Lower lobe of right lung (tissue), 2 donors: Measurements from ENCODE around the gene CNTN1. TPM values are rescaled to one million over a fixed set of nuclear protein-coding genes. Genes with fewer than 3 reads are reported as not detected.

ENCODE experiments used
- ATAC-seq, 2 donors: fragments of 200-7000 bp; cut with Tn5 transposase; one replicate each; pipeline ENCODE4 v1.9.1; 2020 to 2022; ENCODE audit warnings: mild to moderate bottlenecking in 2 of 2, moderate library complexity in 2 of 2
- DNase-seq: peaks from one replicate; pipeline ENCODE4 v3.0.0-alpha.2; 2020
- H3K27ac ChIP-seq: fragments of 200-600 bp; one replicate; pipeline ENCODE4 v1.8.0; 2022
- H3K27me3 ChIP-seq: fragments of 200-600 bp; one replicate; pipeline ENCODE4 v1.8.0; 2022; ENCODE audit warnings: low read depth
- H3K36me3 ChIP-seq: fragments of 200-600 bp; one replicate; pipeline ENCODE4 v1.8.0; 2022; ENCODE audit warnings: mild to moderate bottlenecking
- H3K4me1 ChIP-seq: fragments of 200-600 bp; one replicate; pipeline ENCODE4 v1.8.0; 2022
- H3K4me3 ChIP-seq: fragments of 200-600 bp; one replicate; pipeline ENCODE4 v1.8.0; 2022; ENCODE audit warnings: mild to moderate bottlenecking
- H3K9me3 ChIP-seq: fragments of 200-600 bp; one replicate; pipeline ENCODE4 v1.8.0; 2022
- intact Hi-C: fragments of 100-400 bp; cut with DNase I; formaldehyde crosslinking; loops from one replicate; pipeline ENCODE4 v1.11.0; 2022
- total RNA-seq: library from RNA; stranded (reverse); fragmentation: NEBNext Ultra II Directional; extraction: Animal tissue kit (Norgen Biotek cat#: 25700); gene quantifications from one replicate; pipeline ENCODE4 v1.2.1, GENCODE V29; 2021
- TF ChIP-seq, protein P1 (sequence below): fragments of 200-600 bp; IDR thresholded peaks from one replicate; pipeline ENCODE4 v1.8.0; 2022; ENCODE audit warnings: antibody characterized with exemption, mild to moderate bottlenecking
- donor health status: DM: no; HTN: yes; CAD: no; lungs with severe emphysema.

CNTN1 gene
- total RNA-seq, 1 donor from 2014 or later: 12.3 TPM

DNA sequence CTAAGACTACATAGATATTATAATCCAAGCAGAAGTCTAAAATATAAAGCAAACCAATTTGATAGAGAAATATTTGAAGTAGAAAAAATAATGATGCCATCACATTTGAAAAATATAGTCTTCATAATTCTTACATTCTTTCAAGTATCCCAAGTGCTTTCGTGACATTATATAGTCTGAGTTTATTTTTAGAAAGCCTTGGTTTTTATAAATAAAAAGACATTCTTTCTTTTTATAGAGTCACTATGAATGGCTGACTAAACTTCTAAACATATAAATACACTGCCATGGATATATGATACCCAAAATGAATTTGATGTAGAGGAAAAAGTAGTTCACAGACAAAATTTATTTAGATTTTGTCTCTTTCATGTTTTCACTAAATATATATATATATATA, 360.8 kb downstream of the CNTN1 start:
- intact Hi-C loops: no loop called here
- no peak overlapping the region for H3K27ac ChIP-seq
- TF ChIP-seq, protein P1, sequence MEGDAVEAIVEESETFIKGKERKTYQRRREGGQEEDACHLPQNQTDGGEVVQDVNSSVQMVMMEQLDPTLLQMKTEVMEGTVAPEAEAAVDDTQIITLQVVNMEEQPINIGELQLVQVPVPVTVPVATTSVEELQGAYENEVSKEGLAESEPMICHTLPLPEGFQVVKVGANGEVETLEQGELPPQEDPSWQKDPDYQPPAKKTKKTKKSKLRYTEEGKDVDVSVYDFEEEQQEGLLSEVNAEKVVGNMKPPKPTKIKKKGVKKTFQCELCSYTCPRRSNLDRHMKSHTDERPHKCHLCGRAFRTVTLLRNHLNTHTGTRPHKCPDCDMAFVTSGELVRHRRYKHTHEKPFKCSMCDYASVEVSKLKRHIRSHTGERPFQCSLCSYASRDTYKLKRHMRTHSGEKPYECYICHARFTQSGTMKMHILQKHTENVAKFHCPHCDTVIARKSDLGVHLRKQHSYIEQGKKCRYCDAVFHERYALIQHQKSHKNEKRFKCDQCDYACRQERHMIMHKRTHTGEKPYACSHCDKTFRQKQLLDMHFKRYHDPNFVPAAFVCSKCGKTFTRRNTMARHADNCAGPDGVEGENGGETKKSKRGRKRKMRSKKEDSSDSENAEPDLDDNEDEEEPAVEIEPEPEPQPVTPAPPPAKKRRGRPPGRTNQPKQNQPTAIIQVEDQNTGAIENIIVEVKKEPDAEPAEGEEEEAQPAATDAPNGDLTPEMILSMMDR: no peak

DNA sequence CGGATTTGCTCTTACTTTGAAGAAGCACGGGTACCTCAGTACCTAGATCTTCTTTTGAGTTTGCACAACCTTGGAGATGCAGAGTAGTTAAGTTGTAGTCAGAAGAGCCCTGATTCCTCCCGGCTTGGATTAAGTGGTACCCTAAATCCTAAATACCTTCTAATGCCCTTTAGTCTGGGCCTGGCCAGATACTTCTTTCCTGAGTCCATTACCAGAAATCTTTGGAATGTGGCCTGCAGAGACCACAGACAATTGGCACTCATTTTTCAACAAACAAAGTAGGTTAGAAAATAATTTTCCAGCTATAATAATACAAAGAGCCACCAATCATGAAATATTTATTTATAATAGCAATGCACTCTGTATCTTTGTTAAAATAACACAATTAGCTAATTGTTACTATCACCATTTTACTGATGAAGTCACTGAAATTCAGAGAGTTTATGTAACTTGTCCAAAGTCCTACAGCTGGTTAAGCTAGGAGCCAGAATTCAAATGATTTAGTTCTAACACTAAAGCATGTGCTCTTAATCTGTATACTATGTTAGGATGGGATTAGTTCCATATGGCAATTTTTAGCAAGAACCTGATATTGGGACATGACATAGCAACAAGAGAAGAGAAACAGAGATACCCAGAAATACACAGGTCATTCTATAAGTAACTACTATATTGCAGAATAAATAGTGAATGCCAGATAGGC, 363.8 kb downstream of the CNTN1 start:
- TF ChIP-seq, protein P1: no peak
- H3K4me3 ChIP-seq: no peak overlapping the region
- H3K4me1 ChIP-seq: no peaks in the 10 kb centered on the region
- no peak overlapping the region for H3K27ac ChIP-seq
- ATAC-seq (no peak), DNase-seq (no peak)
- no peaks in the 10 kb centered on the region for H3K9me3 ChIP-seq
- H3K27me3 ChIP-seq: no peaks in the 10 kb centered on the region
- intact Hi-C loops: no loop called here
- no peaks in the 10 kb centered on the region for H3K36me3 ChIP-seq

More for the DNA sequence above, 360.8 kb downstream of the CNTN1 start:
- Histone ChIP-seq H3K36me3 (no peaks in the 10 kb centered on the region), H3K4me3 (no peak overlapping the region), H3K27me3 (no peaks in the 10 kb centered on the region), H3K4me1 (no peaks in the 10 kb centered on the region), H3K9me3 (no peaks in the 10 kb centered on the region)
- DNase-seq (no peak), ATAC-seq (no peak)

DNA sequence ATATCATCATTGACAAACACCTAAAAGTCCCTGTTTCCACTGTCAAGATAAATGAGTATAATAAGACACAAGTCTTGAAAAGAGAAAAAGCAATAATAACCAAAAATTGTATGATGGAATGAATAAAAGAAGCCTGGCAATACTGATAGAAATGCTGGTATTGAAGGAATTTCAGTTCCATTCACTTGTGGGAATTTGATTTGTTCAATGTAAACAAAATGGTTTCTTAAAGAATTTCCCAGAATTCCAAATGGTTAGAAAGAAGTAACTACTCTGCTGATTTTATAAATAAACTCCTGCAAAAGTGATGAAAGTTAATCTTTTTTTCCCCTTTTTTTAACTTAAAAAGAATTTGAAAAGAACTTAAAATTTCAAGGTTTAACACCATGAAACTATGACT, 366.0 kb downstream of the CNTN1 start:
- DNase-seq: no peak
- TF ChIP-seq, protein P1: no peak
- Histone ChIP-seq H3K4me1 (no peaks in the 10 kb centered on the region), H3K27me3 (no peaks in the 10 kb centered on the region), H3K27ac (no peak overlapping the region), H3K36me3 (no peaks in the 10 kb centered on the region), H3K4me3 (no peak overlapping the region), H3K9me3 (no peaks in the 10 kb centered on the region)
- intact Hi-C loops: no loop called here
- ATAC-seq: no peak

DNA sequence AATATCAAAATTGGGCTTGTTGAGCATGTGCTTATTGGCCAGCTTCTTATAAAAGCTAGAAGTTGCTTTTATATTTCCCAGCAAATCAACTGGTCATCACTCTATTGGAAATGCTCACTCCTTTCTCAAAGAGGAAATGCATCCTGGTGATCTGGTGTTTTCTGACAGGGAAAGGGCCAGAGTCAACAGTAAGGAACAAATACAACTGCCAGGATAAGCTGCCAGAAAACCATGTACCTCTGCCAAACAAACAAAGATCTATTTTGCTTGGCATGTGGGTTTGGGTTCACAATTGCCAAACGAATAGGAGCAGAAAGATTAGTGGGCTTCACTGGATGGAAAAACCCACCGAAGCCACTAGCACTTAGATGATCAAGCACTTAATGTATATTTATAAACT, 369.0 kb downstream of the CNTN1 start:
- no peaks in the 10 kb centered on the region for H3K9me3 ChIP-seq
- no peaks in the 10 kb centered on the region for H3K4me1 ChIP-seq
- intact Hi-C loops: no loop called here
- DNase-seq (no peak), ATAC-seq (no peak)
- TF ChIP-seq, protein P1: no peak
- H3K36me3 ChIP-seq: no peaks in the 10 kb centered on the region
- no peak overlapping the region for H3K27ac ChIP-seq
- H3K27me3 ChIP-seq: no peaks in the 10 kb centered on the region
- H3K4me3 ChIP-seq: no peak overlapping the region

DNA sequence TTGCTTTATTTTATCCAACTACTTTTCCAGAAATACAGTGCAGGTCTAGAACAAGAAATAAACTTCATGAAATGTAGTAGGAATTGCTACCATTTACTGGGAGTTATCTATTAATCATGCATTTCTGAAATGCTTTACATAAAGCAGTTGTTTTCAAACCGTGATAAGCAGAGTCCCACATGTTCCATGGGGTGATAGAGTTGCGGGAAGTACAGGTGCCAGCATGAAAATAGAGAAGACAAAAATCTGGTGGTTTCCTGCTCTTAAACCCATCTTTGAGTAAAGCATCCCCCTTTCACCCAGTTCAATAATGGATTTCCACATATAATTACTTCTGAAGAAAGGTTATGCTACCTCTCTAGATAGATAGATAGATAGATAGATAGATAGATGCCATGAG, 372.2 kb downstream of the CNTN1 start:
- DNase-seq (no peak), ATAC-seq (no peak)
- TF ChIP-seq, protein P1: no peak
- Histone ChIP-seq H3K9me3 (no peaks in the 10 kb centered on the region), H3K27me3 (no peaks in the 10 kb centered on the region), H3K27ac (no peak overlapping the region), H3K4me1 (no peaks in the 10 kb centered on the region), H3K36me3 (no peaks in the 10 kb centered on the region), H3K4me3 (no peak overlapping the region)
- intact Hi-C loops: no loop called here
